Keratinocyte (primary cell): Measurements from ENCODE around the gene ARSB. TPM values are rescaled to one million over a fixed set of nuclear protein-coding genes. Genes with fewer than 3 reads are reported as not detected.

Source experiments
- DNase-seq: peaks from one replicate; pipeline ENCODE4 v3.0.0-alpha.2; 2011; ENCODE audit warnings: low read depth, missing footprints, low spot score
- FAIRE-seq: peaks from 2 replicates; lab custom pipeline; 2011; peaks lifted over from hg19 to GRCh38; lab: Jason Lieb, UNC
- H2AFZ ChIP-seq: 2 replicates; pipeline ENCODE4 v1.6.0; 2012; ENCODE audit warnings: low read length, control low read depth, inconsistent platforms; ENCODE audit not compliant: control insufficient read depth
- H3K27ac ChIP-seq: 2 replicates; pipeline ENCODE4 v1.5.1; 2011; ENCODE audit warnings: low read length; ENCODE audit not compliant: control insufficient read depth, insufficient read depth
- H3K27me3 ChIP-seq: 3 replicates; pipeline ENCODE4 v1.6.0; 2011; ENCODE audit warnings: low read length; ENCODE audit not compliant: control insufficient read depth, insufficient read depth; ENCODE audit errors: extremely low read depth
- H3K36me3 ChIP-seq, 2 experiments: 2 replicates in 1 of 2; 3 replicates in 1 of 2; pipeline ENCODE4 v1.5.1; 2011; ENCODE audit warnings: low read length in 2 of 2, mild to moderate bottlenecking in 1 of 2; ENCODE audit not compliant: control insufficient read depth in 2 of 2, insufficient read depth in 2 of 2; ENCODE audit errors: extremely low read depth in 1 of 2
- H3K4me1 ChIP-seq: 3 replicates; pipeline ENCODE4 v1.5.1; 2011; ENCODE audit warnings: low read length; ENCODE audit not compliant: control insufficient read depth, insufficient read depth; ENCODE audit errors: extremely low read depth
- H3K4me2 ChIP-seq: 3 replicates; pipeline ENCODE4 v1.6.0; 2011; ENCODE audit warnings: low read depth, low read length; ENCODE audit not compliant: control insufficient read depth, insufficient read depth; ENCODE audit errors: extremely low read depth
- H3K4me3 ChIP-seq, 3 experiments: fragments of 200-600 bp in 1 of 3; sonication (generic) in 1 of 3; 2 replicates in 2 of 3; 3 replicates in 1 of 3; pipeline ENCODE4 v1.5.1; 2011 to 2016; ENCODE audit warnings: low read length in 3 of 3, mild to moderate bottlenecking in 3 of 3, control low read depth in 2 of 3, inconsistent platforms in 1 of 3, low read depth in 1 of 3, mixed read lengths in 1 of 3, mixed run types in 1 of 3, moderate library complexity in 1 of 3; ENCODE audit not compliant: control insufficient read depth in 2 of 3, insufficient read depth in 2 of 3; ENCODE audit errors: extremely low read depth in 1 of 3
- H3K79me2 ChIP-seq: 2 replicates; pipeline ENCODE4 v1.6.0; 2012; ENCODE audit warnings: low read length; ENCODE audit not compliant: control insufficient read depth, insufficient read depth
- H3K9ac ChIP-seq: 3 replicates; pipeline ENCODE4 v1.6.0; 2011; ENCODE audit warnings: low read length; ENCODE audit not compliant: control insufficient read depth, insufficient read depth; ENCODE audit errors: extremely low read depth
- H3K9me1 ChIP-seq: 3 replicates; pipeline ENCODE4 v1.6.0; 2011; ENCODE audit warnings: low read length; ENCODE audit not compliant: control insufficient read depth, insufficient read depth; ENCODE audit errors: extremely low read depth
- H3K9me3 ChIP-seq: 2 replicates; pipeline ENCODE4 v1.5.1; 2012; ENCODE audit warnings: low read depth, low read length; ENCODE audit not compliant: control insufficient read depth
- H4K20me1 ChIP-seq: 3 replicates; pipeline ENCODE4 v1.6.0; 2011; ENCODE audit warnings: low read length; ENCODE audit not compliant: control insufficient read depth, insufficient read depth; ENCODE audit errors: extremely low read depth
- EZH2 ChIP-seq: IDR thresholded peaks from one replicate; pipeline ENCODE4 v1.6.1; 2012; ENCODE audit warnings: inconsistent platforms, mild to moderate bottlenecking, low read length, moderate library complexity
- dilution Hi-C: fragments of 300-500 bp; cut with MboI; formaldehyde crosslinking; loops from one replicate; pipeline ENCODE4 v1.7.0; 2020; ENCODE audit warnings: low sequenced_read_pairs; ENCODE audit not compliant: extremely low pct_ligation_motif_present
- polyA plus RNA-seq, 5 experiments: library from polyadenylated mRNA; depleted of rRNA in 3 of 5; stranded (reverse) in 3 of 5; stranded (forward) in 1 of 5; unstranded in 1 of 5; fragments of >200 nt; gene quantifications; 1 replicate in 1 of 5; 2 replicates in 3 of 5; 3 replicates in 1 of 5; pipeline versions ENCODE4 v1.2.1 to v1.2.3, GENCODE V29; 2011 to 2012; ENCODE audit warnings: missing spikeins in 2 of 5, low read depth in 1 of 5, low replicate concordance in 1 of 5
- TF ChIP-seq, protein P1 (sequence below), 3 experiments: IDR thresholded peaks in 1 of 3; conservative IDR thresholded peaks in 1 of 3; optimal IDR thresholded peaks in 1 of 3; 2 replicates in 2 of 3; 3 replicates in 1 of 3; pipeline versions ENCODE3 to v1.5.1; 2011; ENCODE audit warnings: low read length in 3 of 3, mild to moderate bottlenecking in 3 of 3, moderate library complexity in 2 of 3, control low read depth in 1 of 3, inconsistent platforms in 1 of 3; ENCODE audit not compliant: insufficient read depth in 2 of 3; ENCODE audit errors: extremely low read depth in 1 of 3

ARSB gene
- polyA plus RNA-seq, 1 donor (not counting 4 experiments of a cell fraction or from before 2014, with no cell fraction given) = 4.5 TPM

- no peak for TF ChIP-seq EZH2
- TF ChIP-seq, protein P1, sequence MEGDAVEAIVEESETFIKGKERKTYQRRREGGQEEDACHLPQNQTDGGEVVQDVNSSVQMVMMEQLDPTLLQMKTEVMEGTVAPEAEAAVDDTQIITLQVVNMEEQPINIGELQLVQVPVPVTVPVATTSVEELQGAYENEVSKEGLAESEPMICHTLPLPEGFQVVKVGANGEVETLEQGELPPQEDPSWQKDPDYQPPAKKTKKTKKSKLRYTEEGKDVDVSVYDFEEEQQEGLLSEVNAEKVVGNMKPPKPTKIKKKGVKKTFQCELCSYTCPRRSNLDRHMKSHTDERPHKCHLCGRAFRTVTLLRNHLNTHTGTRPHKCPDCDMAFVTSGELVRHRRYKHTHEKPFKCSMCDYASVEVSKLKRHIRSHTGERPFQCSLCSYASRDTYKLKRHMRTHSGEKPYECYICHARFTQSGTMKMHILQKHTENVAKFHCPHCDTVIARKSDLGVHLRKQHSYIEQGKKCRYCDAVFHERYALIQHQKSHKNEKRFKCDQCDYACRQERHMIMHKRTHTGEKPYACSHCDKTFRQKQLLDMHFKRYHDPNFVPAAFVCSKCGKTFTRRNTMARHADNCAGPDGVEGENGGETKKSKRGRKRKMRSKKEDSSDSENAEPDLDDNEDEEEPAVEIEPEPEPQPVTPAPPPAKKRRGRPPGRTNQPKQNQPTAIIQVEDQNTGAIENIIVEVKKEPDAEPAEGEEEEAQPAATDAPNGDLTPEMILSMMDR (optimal IDR thresholded peaks at IDR 0.05 in 1 of 3, IDR thresholded peaks at IDR 0.05 in 1 of 3, conservative IDR thresholded peaks at IDR 0.05 in 1 of 3; ENCODE audit: extremely low read depth in 1 of 3, insufficient read depth in 2 of 3, low read length in 3 of 3) = no peak
- no peak overlapping the region for H2AFZ ChIP-seq
- H3K9ac ChIP-seq = no peak overlapping the region
- no peaks in the 10 kb centered on the region for H4K20me1 ChIP-seq
- DNase-seq (no peak), FAIRE-seq (no peak)
- H3K4me3 ChIP-seq = no peak overlapping the region
- H3K27ac ChIP-seq = no peak overlapping the region
- H3K9me3 ChIP-seq = no peaks in the 10 kb centered on the region
- dilution Hi-C loops = no loop called here
- no peaks in the 10 kb centered on the region for H3K36me3 ChIP-seq
- H3K79me2 ChIP-seq = no peaks in the 10 kb centered on the region
- no peaks in the 10 kb centered on the region for H3K9me1 ChIP-seq
- H3K27me3 ChIP-seq = no peaks in the 10 kb centered on the region
- H3K4me2 ChIP-seq = no peak overlapping the region
- no peaks in the 10 kb centered on the region for H3K4me1 ChIP-seq
Observed at GRCh38 chr5:78819707-78820106, 165.4 kb downstream of the ARSB start.

DNA sequence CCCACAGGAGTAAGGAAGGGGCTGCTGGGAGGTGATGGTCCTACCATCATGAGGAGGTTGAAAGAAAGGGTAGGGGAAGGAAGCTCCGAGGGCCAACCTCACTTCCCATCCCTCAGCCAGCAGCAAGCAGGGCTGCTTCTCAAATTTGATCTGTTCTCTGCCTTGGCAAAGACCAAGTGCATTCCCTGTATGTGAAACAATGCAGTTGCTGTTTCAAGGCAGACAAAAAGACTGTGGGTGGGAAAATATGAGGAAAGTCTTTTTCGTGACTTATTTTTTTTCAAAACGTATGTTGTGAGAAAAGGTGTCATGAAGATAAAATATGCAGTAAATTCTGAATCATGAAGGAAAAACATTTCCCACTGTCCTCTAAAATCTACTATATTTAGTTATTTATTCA, 165.9 kb downstream of the ARSB start:
- Histone ChIP-seq H3K9ac (no peak overlapping the region), H3K27ac (no peak overlapping the region), H3K9me3 (no peaks in the 10 kb centered on the region), H3K4me3 (no peak overlapping the region), H3K9me1 (no peaks in the 10 kb centered on the region), H3K36me3 (no peaks in the 10 kb centered on the region), H3K79me2 (no peaks in the 10 kb centered on the region), H3K4me1 (no peaks in the 10 kb centered on the region), H4K20me1 (no peaks in the 10 kb centered on the region), H2AFZ (no peak overlapping the region), H3K27me3 (no peaks in the 10 kb centered on the region), H3K4me2 (no peak overlapping the region)
- dilution Hi-C loops = no loop called here
- FAIRE-seq = no peak
- no peak for TF ChIP-seq EZH2
- DNase-seq = no peak

DNA sequence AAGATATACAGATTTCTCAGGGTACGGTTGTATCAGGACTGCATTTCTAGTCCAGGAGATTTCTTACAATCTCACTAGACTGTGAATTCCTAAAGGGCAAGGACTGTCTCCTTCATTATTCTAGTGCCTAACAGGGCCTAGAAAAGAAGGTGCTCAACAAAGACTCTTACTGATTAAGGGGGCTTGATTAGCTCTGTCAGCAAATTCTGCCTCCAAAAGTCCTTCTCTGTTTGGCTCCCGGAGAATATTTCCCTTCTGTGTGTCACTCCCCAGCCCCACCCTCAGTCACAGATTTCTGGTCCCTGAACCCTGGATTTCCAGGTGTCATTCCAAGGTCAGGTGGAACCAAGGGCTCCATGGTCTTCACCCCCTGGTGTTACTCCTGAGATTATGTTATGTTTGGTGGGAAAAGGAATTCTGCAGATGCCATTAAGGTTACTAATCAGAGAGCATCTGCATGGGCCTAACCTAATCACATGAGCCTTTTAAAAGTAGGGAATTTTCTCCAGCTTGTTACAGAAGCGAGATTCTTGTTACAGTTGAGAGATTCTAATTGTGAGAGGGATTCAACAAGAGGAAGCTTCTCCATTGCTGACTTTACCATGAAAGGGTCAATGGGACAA, 168.9 kb downstream of the ARSB start:
- Histone ChIP-seq H3K4me3 (no peak overlapping the region), H3K9me3 (no peaks in the 10 kb centered on the region), H3K36me3 (no peaks in the 10 kb centered on the region), H3K79me2 (no peaks in the 10 kb centered on the region), H3K27me3 (no peaks in the 10 kb centered on the region), H3K9me1 (no peaks in the 10 kb centered on the region), H3K27ac (no peak overlapping the region), H3K4me1 (no peaks in the 10 kb centered on the region), H4K20me1 (no peaks in the 10 kb centered on the region), H2AFZ (no peak overlapping the region), H3K9ac (no peak overlapping the region), H3K4me2 (no peak overlapping the region)
- no peak for FAIRE-seq
- no peak for TF ChIP-seq EZH2
- TF ChIP-seq, protein P1 (optimal IDR thresholded peaks at IDR 0.05 in 1 of 3, IDR thresholded peaks at IDR 0.05 in 1 of 3, conservative IDR thresholded peaks at IDR 0.05 in 1 of 3; ENCODE audit: extremely low read depth in 1 of 3, insufficient read depth in 2 of 3, low read length in 3 of 3) = no peak
- no peak for DNase-seq
- dilution Hi-C loops = no loop called here
